GM12801 (cell line): ENCODE measurements around the gene LHFPL3.

Experiments used
- CTCF ChIP-seq: IDR thresholded peaks from one replicate; pipeline ENCODE4 v1.5.1; 2011; ENCODE audit warnings: control low read depth; ENCODE audit not compliant: insufficient read length; ENCODE audit errors: extremely low read depth

The LHFPL3 gene

DNA sequence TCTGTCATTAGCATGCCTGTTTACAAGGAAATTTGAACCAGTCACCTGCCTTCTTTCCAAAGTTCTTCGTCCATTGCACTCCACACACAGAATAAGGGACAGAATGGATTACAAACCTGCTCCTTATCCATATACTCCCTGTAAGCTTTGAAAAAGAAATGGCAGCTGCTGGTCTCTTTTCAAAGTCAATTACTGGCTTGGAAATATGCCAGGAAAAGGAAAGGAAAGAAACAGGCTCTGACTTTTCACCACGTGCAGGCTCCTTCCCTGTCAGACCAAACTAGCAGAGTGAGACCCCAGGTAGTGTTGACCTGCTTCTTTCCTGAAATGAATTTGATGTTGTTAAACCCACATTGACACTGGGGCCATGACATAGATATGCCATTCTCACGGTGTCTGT, 84.5 kb downstream of the LHFPL3 start:
- no peak for TF ChIP-seq CTCF

- TF ChIP-seq CTCF, result no peak
Measured at GRCh38 chr7:104414216-104414615, 85.8 kb downstream of the LHFPL3 start.

- TF ChIP-seq CTCF, result no peak
Measured at GRCh38 chr7:104415700-104416099, 87.3 kb downstream of the LHFPL3 start.

- TF ChIP-seq CTCF, result no peak
Measured at GRCh38 chr7:104416866-104417393, 88.5 kb downstream of the LHFPL3 start.

DNA sequence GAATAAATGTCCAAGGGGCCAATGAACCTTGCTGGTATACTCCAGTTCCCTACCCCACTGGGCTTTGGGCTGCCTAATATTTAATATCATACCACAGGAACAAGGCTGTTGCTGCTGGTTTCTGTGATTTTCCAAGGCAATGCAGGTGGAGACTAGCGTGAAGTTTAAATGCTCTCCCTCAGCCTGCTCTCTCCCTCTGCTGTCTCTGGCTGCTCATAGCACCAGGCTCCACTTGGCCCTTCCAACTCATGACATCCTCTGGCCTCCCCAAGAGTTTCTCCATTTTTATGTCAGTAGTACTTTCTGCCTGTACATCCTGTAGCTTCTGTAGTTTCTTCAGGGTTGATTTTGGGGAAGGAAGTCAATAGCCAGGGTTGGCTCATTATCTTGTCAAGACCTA, 103.5 kb downstream of the LHFPL3 start:
- no peak for TF ChIP-seq CTCF

DNA sequence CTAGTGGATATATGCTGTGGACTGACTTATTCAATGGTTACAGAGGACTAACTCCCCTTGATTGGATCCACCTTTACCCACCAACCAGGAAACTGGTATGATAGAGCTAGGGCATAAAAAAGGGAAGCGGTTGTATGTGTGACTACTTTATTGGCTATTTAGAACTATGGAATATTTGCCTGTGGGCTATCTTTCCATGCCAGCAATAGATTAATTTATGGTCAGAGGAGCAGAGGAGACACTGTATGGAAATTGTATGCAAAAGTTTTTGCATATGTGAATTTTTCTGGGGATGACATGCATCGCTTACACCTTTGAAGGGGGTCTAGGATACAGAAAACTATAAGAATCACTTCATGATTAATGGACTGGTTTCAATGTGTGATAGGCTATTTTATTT, 105.7 kb downstream of the LHFPL3 start:
- no peak for TF ChIP-seq CTCF

GRCh38 chr7:104442481-104442880, 114.1 kb downstream of the LHFPL3 start:
- TF ChIP-seq CTCF, result no peak

- TF ChIP-seq CTCF, result no peak
Measured at GRCh38 chr7:104444017-104444416, 115.6 kb downstream of the LHFPL3 start.
